GM12891 (cell line): Measurements from ENCODE around the gene PFDN6.

Source experiments
- POLR2A ChIP-seq: IDR thresholded peaks from 2 replicates; pipeline ENCODE4 v1.6.1; 2011; ENCODE audit warnings: low read depth, low read length, control low read depth
- POLR2AphosphoS5 ChIP-seq: IDR thresholded peaks from 2 replicates; pipeline ENCODE4 v1.6.1; 2011; ENCODE audit warnings: low read depth, low read length, control low read depth
- SPI1 ChIP-seq: IDR thresholded peaks from 2 replicates; pipeline ENCODE4 v1.6.1; 2011; ENCODE audit warnings: low read depth, low read length, control low read depth
- TAF1 ChIP-seq: IDR thresholded peaks from 2 replicates; pipeline ENCODE4 v1.6.1; 2011; ENCODE audit warnings: low read depth, low read length, control low read depth

DNA sequence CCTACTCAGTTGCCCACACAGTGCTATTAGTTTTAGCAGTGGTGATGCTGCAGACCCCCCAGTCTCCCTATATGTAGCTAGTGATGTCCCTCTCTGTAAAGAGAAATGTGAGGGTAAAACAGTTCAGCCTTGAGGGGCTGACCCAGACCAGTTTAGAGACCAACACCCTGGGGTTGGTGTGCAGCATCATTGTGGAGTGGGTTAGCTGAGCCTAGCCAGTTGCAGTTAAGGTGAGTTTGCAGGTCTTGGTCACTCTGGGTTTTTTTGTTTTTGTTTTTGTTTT is 12.9 kb upstream of the PFDN6 start:
- TF ChIP-seq SPI1 (no peak), POLR2AphosphoS5 (no peak), TAF1 (no peak), POLR2A (no peak)
